Activated naive CD8-positive, alpha-beta T cell treated with anti-CD3 and anti-CD28 coated beads for 36 hours (primary cell): ENCODE measurements around the gene TMEM209. TPM values are rescaled to one million over a fixed set of nuclear protein-coding genes. Genes with fewer than 3 reads are reported as not detected.

Experiments
- DNase-seq: peaks from one replicate; pipeline ENCODE4 v3.0.0; 2021
- H3K27ac Mint-ChIP-seq: one replicate; pipeline ENCODE4 v1.8.0; 2022; ENCODE audit warnings: mild to moderate bottlenecking, moderate library complexity, mixed read lengths
- H3K27me3 Mint-ChIP-seq: one replicate; pipeline ENCODE4 v1.8.0; 2022; ENCODE audit warnings: mild to moderate bottlenecking, mixed read lengths
- H3K36me3 Mint-ChIP-seq: one replicate; pipeline ENCODE4 v1.8.0; 2021; ENCODE audit warnings: mild to moderate bottlenecking, mixed read lengths
- H3K4me1 Mint-ChIP-seq: one replicate; pipeline ENCODE4 v1.8.0; 2021; ENCODE audit warnings: mixed read lengths
- H3K4me3 Mint-ChIP-seq: one replicate; pipeline ENCODE4 v1.8.0; 2022; ENCODE audit warnings: mild to moderate bottlenecking, moderate library complexity, mixed read lengths
- H3K9me3 Mint-ChIP-seq: one replicate; pipeline ENCODE4 v1.8.0; 2022; ENCODE audit warnings: mixed read lengths
- total RNA-seq, 2 experiments: library from RNA; stranded (reverse); gene quantifications; one replicate each; pipeline ENCODE4 v1.2.3, GENCODE V29; 2021

TMEM209 gene
- total RNA-seq, 2 experiments from 2014 or later = 47.2 to 52.4 TPM

- Mint-ChIP-seq H3K36me3 (peaks cover 13% of the 10 kb centered on the region), H3K9me3 (no peaks in the 10 kb centered on the region), H3K4me1 (peaks cover 5% of the 10 kb centered on the region), H3K4me3 (no peak overlapping the region), H3K27ac (no peak overlapping the region), H3K27me3 (no peaks in the 10 kb centered on the region)
- no peak for DNase-seq
Observed at GRCh38 chr7:130114776-130115175, 90.4 kb downstream of the TMEM209 start.

Other genes with a start within 250 kb of the TMEM209 start
- gene ZC3HC1, start 154.0 kb downstream of the TMEM209 start, total RNA-seq = 10 to 100 TPM; 27.6 to 27.9 TPM
- gene KLHDC10, start 134.9 kb downstream of the TMEM209 start, total RNA-seq = 10 to 100 TPM; 15.3 TPM
- not detected for gene SSMEM1, start 2.5 kb upstream of the TMEM209 start, total RNA-seq
- gene CPA2, start 61.5 kb upstream of the TMEM209 start, total RNA-seq = under 1 TPM in 1 of 2 experiments, not detected in 1; 0.16 TPM
- gene CPA4, start 87.8 kb upstream of the TMEM209 start, total RNA-seq = not detected
- 1 to 10 TPM; 3.5 to 3.6 TPM for gene CPA5, start 139.4 kb upstream of the TMEM209 start, total RNA-seq
- not detected for gene CPA1, start 175.1 kb upstream of the TMEM209 start, total RNA-seq
- gene CEP41, start 235.6 kb upstream of the TMEM209 start, total RNA-seq = 10 to 100 TPM; 22.3 to 26.5 TPM